WTC11 (cell line): ENCODE data around the gene CADM3. TPM values are rescaled to one million over a fixed set of nuclear protein-coding genes. Genes with fewer than 3 reads are reported as not detected.

Experiments
- ATAC-seq: fragments of 200-7000 bp; cut with Tn5 transposase; 2 replicates; pipeline ENCODE4 v1.10.0; 2021; ENCODE audit warnings: mild to moderate bottlenecking, moderate library complexity
- CTCF ChIA-PET: fragments of 300-600 bp; sonication (Branson Sonifier 250); formaldehyde crosslinking; loops from one replicate; lab custom pipeline; 2021; ENCODE audit warnings: antibody characterized with exemption; lab: Charles Lee
- POLR2A ChIA-PET: fragments of 350-600 bp; sonication (Branson Sonifier 250); formaldehyde crosslinking; loops from one replicate; lab custom pipeline; 2021; ENCODE audit warnings: antibody characterized with exemption; lab: Charles Lee
- DNase-seq: peaks from one replicate; pipeline ENCODE4 v3.0.0; 2021; ENCODE audit warnings: low spot score
- H3K27ac Mint-ChIP-seq: 2 replicates; pipeline ENCODE4 v1.8.0; 2021; ENCODE audit warnings: mixed read lengths
- H3K27me3 Mint-ChIP-seq: 2 replicates; pipeline ENCODE4 v1.8.0; 2021; ENCODE audit warnings: low read depth, mild to moderate bottlenecking, moderate library complexity, mixed read lengths
- H3K36me3 Mint-ChIP-seq: 2 replicates; pipeline ENCODE4 v1.8.0; 2021; ENCODE audit warnings: mixed read lengths
- H3K4me1 Mint-ChIP-seq: 2 replicates; pipeline ENCODE4 v1.8.0; 2022; ENCODE audit warnings: mixed read lengths
- H3K4me3 Mint-ChIP-seq: 2 replicates; pipeline ENCODE4 v1.8.0; 2021; ENCODE audit warnings: mild to moderate bottlenecking, moderate library complexity, mixed read lengths
- H3K9me3 Mint-ChIP-seq: 2 replicates; pipeline ENCODE4 v1.8.0; 2021; ENCODE audit warnings: mixed read lengths
- CREB1 ChIP-seq: sonication (generic); formaldehyde crosslinking; IDR thresholded peaks from 2 replicates; pipeline ENCODE4 v1.8.0; 2023; ENCODE audit warnings: mild to moderate bottlenecking, missing genetic modification reagents
- GABPB1 ChIP-seq: sonication (generic); formaldehyde crosslinking; IDR thresholded peaks from 2 replicates; pipeline ENCODE4 v1.8.1; 2023; ENCODE audit warnings: mild to moderate bottlenecking, missing genetic modification reagents
- MXD4 ChIP-seq: fragments of 250-450 bp; sonication (Bioruptor Pico); IDR thresholded peaks from 2 replicates; pipeline ENCODE4 v1.8.0; 2021; ENCODE audit warnings: mild to moderate bottlenecking, moderate library complexity, borderline replicate concordance
- NFYB ChIP-seq: sonication (generic); formaldehyde crosslinking; conservative IDR thresholded peaks from 2 replicates; pipeline ENCODE4 v1.8.0; 2022; ENCODE audit warnings: low read depth, missing genetic modification reagents
- RELA ChIP-seq: sonication (generic); formaldehyde crosslinking; IDR thresholded peaks from 2 replicates; pipeline ENCODE4 v1.8.1; 2022; ENCODE audit warnings: missing genetic modification reagents, mild to moderate bottlenecking, borderline replicate concordance
- RORB ChIP-seq: fragments of 250-450 bp; sonication (Bioruptor Pico); IDR thresholded peaks from 2 replicates; pipeline ENCODE4 v1.9.0; 2021; ENCODE audit warnings: mild to moderate bottlenecking
- SMAD4 ChIP-seq: sonication (generic); formaldehyde crosslinking; IDR thresholded peaks from 2 replicates; pipeline ENCODE4 v1.8.0; 2022; ENCODE audit warnings: mild to moderate bottlenecking, missing genetic modification reagents
- TCF7 ChIP-seq: sonication (generic); formaldehyde crosslinking; IDR thresholded peaks from 2 replicates; pipeline ENCODE4 v1.8.0; 2022; ENCODE audit warnings: mild to moderate bottlenecking, low read depth, missing genetic modification reagents, moderate library complexity
- ZNF317 ChIP-seq: sonication (generic); formaldehyde crosslinking; IDR thresholded peaks from 2 replicates; pipeline ENCODE4 v1.8.1; 2023; ENCODE audit warnings: low read depth, mild to moderate bottlenecking, moderate library complexity, missing genetic modification reagents, borderline replicate concordance
- total RNA-seq: library from RNA; stranded (reverse); gene quantifications from 3 replicates; pipeline ENCODE4 v1.2.3, GENCODE V29; 2021
- TF ChIP-seq, protein P1 (sequence below): sonication (generic); formaldehyde crosslinking; IDR thresholded peaks from 2 replicates; pipeline ENCODE4 v1.8.0; 2022; ENCODE audit warnings: mild to moderate bottlenecking, missing genetic modification reagents
- TF ChIP-seq, protein P2 (sequence below): fragments of 250-450 bp; sonication (Bioruptor Pico); IDR thresholded peaks from 2 replicates; pipeline ENCODE4 v1.9.0; 2021; ENCODE audit warnings: mild to moderate bottlenecking, borderline replicate concordance
- TF ChIP-seq, protein P3 (sequence below): fragments of 250-450 bp; sonication (Bioruptor Pico); IDR thresholded peaks from 2 replicates; pipeline ENCODE4 v2.1.2; 2022; ENCODE audit warnings: mild to moderate bottlenecking, moderate library complexity
- TF ChIP-seq, protein P4 (sequence below): sonication (generic); formaldehyde crosslinking; IDR thresholded peaks from 2 replicates; pipeline ENCODE4 v1.8.0; 2022; ENCODE audit warnings: missing genetic modification reagents
- TF ChIP-seq, protein P5 (sequence below): sonication (generic); formaldehyde crosslinking; IDR thresholded peaks from 2 replicates; pipeline ENCODE4 v1.8.1; 2023; ENCODE audit warnings: mild to moderate bottlenecking, missing genetic modification reagents, borderline replicate concordance
- TF ChIP-seq, protein P6 (sequence below): sonication (generic); formaldehyde crosslinking; IDR thresholded peaks from 2 replicates; pipeline ENCODE4 v1.8.0; 2023; ENCODE audit warnings: mild to moderate bottlenecking, missing genetic modification reagents

The CADM3 gene
- total RNA-seq, 1 experiment from 2014 or later: 5.1 TPM

DNA sequence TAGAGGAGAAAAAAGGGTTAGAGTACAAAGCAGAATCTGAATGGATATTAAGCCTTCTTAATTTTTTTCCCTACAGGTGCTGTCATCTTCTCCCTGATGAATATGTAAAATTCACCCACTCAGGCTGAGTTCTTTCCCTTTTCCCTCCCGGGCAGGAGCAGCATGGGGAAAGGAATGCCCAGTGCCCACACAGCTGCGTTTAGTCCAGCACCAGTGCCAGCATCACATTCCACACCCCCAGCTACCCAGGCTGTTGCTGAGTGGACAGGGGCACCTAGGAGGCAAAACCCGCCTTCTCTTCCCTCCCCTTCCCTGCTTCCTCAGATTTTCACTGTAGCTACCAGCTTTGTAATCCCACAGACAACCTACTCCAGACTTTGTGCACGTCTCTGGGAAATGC lies 3.4 kb upstream of the CADM3 start:
- no peak for ATAC-seq
- ChIA-PET POLR2A (no interaction called here), CTCF (interaction anchor here (0.7 to 1.1 kb wide), 2 partner anchors 30 to 43 kb away, joined by 3 to 5 read pairs; no protein-coding TSS in a partner anchor)

DNA sequence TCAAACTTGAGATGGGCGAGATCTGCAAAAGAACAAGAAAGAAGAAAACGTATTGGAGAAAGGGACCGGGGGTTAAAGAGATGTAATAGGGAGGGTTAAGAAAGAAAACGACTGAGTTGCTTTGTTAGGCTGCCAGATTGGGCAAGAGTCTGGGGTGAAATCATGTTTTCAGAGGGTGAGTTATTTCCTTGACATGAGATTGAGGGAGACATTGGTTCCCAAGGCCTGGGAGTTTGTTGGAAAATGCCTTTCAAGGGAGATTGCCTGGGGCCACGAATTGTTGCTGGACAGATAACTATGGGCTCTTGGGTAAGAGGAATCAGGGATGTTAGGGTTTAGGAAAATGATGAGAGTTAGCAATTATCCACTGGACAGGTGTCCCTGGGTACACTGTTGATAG lies 776 bp upstream of the CADM3 start:
- ChIA-PET POLR2A (interaction anchor here (1.0 to 1.6 kb wide), 3 partner anchors 18 to 34 kb away, joined by 3 to 9 read pairs (median 6); partner anchors contain the start of gene ACKR1), CTCF (interaction anchor here (0.9 to 3.4 kb wide), 3 partner anchors 18 to 41 kb away, joined by 4 to 14 read pairs (median 6); no protein-coding TSS in a partner anchor)
- no peak overlapping the region for H3K27ac Mint-ChIP-seq
- H3K4me1 Mint-ChIP-seq: peaks cover 17% of the 10 kb centered on the region
- DNase-seq (no peak), ATAC-seq (no peak)
- no peaks in the 10 kb centered on the region for H3K36me3 Mint-ChIP-seq
- H3K27me3 Mint-ChIP-seq: peaks cover 23% of the 10 kb centered on the region
- H3K9me3 Mint-ChIP-seq: no peaks in the 10 kb centered on the region
- H3K4me3 Mint-ChIP-seq: peak overlapping the region; percentile 67
- TF ChIP-seq GABPB1 (CRISPR knock-in tag) (no peak), ZNF317 (no peak), MXD4 (CRISPR knock-in tag) (no peak)
- TF ChIP-seq, protein P1, sequence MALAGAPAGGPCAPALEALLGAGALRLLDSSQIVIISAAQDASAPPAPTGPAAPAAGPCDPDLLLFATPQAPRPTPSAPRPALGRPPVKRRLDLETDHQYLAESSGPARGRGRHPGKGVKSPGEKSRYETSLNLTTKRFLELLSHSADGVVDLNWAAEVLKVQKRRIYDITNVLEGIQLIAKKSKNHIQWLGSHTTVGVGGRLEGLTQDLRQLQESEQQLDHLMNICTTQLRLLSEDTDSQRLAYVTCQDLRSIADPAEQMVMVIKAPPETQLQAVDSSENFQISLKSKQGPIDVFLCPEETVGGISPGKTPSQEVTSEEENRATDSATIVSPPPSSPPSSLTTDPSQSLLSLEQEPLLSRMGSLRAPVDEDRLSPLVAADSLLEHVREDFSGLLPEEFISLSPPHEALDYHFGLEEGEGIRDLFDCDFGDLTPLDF (CRISPR knock-in tag): no peak
- TF ChIP-seq, protein P2, sequence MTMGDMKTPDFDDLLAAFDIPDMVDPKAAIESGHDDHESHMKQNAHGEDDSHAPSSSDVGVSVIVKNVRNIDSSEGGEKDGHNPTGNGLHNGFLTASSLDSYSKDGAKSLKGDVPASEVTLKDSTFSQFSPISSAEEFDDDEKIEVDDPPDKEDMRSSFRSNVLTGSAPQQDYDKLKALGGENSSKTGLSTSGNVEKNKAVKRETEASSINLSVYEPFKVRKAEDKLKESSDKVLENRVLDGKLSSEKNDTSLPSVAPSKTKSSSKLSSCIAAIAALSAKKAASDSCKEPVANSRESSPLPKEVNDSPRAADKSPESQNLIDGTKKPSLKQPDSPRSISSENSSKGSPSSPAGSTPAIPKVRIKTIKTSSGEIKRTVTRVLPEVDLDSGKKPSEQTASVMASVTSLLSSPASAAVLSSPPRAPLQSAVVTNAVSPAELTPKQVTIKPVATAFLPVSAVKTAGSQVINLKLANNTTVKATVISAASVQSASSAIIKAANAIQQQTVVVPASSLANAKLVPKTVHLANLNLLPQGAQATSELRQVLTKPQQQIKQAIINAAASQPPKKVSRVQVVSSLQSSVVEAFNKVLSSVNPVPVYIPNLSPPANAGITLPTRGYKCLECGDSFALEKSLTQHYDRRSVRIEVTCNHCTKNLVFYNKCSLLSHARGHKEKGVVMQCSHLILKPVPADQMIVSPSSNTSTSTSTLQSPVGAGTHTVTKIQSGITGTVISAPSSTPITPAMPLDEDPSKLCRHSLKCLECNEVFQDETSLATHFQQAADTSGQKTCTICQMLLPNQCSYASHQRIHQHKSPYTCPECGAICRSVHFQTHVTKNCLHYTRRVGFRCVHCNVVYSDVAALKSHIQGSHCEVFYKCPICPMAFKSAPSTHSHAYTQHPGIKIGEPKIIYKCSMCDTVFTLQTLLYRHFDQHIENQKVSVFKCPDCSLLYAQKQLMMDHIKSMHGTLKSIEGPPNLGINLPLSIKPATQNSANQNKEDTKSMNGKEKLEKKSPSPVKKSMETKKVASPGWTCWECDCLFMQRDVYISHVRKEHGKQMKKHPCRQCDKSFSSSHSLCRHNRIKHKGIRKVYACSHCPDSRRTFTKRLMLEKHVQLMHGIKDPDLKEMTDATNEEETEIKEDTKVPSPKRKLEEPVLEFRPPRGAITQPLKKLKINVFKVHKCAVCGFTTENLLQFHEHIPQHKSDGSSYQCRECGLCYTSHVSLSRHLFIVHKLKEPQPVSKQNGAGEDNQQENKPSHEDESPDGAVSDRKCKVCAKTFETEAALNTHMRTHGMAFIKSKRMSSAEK: no peak
- TF ChIP-seq, protein P3, sequence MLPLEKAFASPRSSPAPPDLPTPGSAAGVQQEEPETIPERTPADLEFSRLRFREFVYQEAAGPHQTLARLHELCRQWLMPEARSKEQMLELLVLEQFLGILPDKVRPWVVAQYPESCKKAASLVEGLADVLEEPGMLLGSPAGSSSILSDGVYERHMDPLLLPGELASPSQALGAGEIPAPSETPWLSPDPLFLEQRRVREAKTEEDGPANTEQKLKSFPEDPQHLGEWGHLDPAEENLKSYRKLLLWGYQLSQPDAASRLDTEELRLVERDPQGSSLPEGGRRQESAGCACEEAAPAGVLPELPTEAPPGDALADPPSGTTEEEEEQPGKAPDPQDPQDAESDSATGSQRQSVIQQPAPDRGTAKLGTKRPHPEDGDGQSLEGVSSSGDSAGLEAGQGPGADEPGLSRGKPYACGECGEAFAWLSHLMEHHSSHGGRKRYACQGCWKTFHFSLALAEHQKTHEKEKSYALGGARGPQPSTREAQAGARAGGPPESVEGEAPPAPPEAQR (CRISPR knock-in tag): no peak

More for the DNA sequence above, 3.4 kb upstream of the CADM3 start:
- H3K27ac Mint-ChIP-seq: no peak overlapping the region
- no peak for TF ChIP-seq NFYB (CRISPR knock-in tag)
- TF ChIP-seq SMAD4: no peak
- TF ChIP-seq, protein P4, sequence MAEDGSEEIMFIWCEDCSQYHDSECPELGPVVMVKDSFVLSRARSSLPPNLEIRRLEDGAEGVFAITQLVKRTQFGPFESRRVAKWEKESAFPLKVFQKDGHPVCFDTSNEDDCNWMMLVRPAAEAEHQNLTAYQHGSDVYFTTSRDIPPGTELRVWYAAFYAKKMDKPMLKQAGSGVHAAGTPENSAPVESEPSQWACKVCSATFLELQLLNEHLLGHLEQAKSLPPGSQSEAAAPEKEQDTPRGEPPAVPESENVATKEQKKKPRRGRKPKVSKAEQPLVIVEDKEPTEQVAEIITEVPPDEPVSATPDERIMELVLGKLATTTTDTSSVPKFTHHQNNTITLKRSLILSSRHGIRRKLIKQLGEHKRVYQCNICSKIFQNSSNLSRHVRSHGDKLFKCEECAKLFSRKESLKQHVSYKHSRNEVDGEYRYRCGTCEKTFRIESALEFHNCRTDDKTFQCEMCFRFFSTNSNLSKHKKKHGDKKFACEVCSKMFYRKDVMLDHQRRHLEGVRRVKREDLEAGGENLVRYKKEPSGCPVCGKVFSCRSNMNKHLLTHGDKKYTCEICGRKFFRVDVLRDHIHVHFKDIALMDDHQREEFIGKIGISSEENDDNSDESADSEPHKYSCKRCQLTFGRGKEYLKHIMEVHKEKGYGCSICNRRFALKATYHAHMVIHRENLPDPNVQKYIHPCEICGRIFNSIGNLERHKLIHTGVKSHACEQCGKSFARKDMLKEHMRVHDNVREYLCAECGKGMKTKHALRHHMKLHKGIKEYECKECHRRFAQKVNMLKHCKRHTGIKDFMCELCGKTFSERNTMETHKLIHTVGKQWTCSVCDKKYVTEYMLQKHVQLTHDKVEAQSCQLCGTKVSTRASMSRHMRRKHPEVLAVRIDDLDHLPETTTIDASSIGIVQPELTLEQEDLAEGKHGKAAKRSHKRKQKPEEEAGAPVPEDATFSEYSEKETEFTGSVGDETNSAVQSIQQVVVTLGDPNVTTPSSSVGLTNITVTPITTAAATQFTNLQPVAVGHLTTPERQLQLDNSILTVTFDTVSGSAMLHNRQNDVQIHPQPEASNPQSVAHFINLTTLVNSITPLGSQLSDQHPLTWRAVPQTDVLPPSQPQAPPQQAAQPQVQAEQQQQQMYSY (CRISPR knock-in tag): no peak
- TF ChIP-seq, protein P5, sequence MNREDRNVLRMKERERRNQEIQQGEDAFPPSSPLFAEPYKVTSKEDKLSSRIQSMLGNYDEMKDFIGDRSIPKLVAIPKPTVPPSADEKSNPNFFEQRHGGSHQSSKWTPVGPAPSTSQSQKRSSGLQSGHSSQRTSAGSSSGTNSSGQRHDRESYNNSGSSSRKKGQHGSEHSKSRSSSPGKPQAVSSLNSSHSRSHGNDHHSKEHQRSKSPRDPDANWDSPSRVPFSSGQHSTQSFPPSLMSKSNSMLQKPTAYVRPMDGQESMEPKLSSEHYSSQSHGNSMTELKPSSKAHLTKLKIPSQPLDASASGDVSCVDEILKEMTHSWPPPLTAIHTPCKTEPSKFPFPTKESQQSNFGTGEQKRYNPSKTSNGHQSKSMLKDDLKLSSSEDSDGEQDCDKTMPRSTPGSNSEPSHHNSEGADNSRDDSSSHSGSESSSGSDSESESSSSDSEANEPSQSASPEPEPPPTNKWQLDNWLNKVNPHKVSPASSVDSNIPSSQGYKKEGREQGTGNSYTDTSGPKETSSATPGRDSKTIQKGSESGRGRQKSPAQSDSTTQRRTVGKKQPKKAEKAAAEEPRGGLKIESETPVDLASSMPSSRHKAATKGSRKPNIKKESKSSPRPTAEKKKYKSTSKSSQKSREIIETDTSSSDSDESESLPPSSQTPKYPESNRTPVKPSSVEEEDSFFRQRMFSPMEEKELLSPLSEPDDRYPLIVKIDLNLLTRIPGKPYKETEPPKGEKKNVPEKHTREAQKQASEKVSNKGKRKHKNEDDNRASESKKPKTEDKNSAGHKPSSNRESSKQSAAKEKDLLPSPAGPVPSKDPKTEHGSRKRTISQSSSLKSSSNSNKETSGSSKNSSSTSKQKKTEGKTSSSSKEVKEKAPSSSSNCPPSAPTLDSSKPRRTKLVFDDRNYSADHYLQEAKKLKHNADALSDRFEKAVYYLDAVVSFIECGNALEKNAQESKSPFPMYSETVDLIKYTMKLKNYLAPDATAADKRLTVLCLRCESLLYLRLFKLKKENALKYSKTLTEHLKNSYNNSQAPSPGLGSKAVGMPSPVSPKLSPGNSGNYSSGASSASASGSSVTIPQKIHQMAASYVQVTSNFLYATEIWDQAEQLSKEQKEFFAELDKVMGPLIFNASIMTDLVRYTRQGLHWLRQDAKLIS: no peak
- no peak for TF ChIP-seq RORB (CRISPR knock-in tag)
- TF ChIP-seq, protein P6, sequence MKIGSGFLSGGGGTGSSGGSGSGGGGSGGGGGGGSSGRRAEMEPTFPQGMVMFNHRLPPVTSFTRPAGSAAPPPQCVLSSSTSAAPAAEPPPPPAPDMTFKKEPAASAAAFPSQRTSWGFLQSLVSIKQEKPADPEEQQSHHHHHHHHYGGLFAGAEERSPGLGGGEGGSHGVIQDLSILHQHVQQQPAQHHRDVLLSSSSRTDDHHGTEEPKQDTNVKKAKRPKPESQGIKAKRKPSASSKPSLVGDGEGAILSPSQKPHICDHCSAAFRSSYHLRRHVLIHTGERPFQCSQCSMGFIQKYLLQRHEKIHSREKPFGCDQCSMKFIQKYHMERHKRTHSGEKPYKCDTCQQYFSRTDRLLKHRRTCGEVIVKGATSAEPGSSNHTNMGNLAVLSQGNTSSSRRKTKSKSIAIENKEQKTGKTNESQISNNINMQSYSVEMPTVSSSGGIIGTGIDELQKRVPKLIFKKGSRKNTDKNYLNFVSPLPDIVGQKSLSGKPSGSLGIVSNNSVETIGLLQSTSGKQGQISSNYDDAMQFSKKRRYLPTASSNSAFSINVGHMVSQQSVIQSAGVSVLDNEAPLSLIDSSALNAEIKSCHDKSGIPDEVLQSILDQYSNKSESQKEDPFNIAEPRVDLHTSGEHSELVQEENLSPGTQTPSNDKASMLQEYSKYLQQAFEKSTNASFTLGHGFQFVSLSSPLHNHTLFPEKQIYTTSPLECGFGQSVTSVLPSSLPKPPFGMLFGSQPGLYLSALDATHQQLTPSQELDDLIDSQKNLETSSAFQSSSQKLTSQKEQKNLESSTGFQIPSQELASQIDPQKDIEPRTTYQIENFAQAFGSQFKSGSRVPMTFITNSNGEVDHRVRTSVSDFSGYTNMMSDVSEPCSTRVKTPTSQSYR (CRISPR knock-in tag): no peak
- no peak for TF ChIP-seq RELA
- TF ChIP-seq TCF7 (CRISPR knock-in tag): no peak
- TF ChIP-seq CREB1 (CRISPR knock-in tag): no peak
- H3K36me3 Mint-ChIP-seq: no peaks in the 10 kb centered on the region
- H3K27me3 Mint-ChIP-seq: peaks cover 18% of the 10 kb centered on the region
- H3K4me3 Mint-ChIP-seq: no peak overlapping the region
- H3K9me3 Mint-ChIP-seq: no peaks in the 10 kb centered on the region
- peaks cover 19% of the 10 kb centered on the region for H3K4me1 Mint-ChIP-seq
- no peak for DNase-seq
